NB4 (cell line): Measurements from ENCODE around the gene KCNH3.
A peak's percentile ranks its signal among the peaks of the same experiment; 100 is the strongest.
"Not testable (repeated sequence)": the region's sequence is repeated elsewhere in the genome, so short reads cannot be mapped to it uniquely, and the experiment has no call there.

Experiments
- DNase-seq: peaks from one replicate; pipeline ENCODE4 v3.0.0; 2010; ENCODE audit warnings: low read depth
- H3K4me3 ChIP-seq: one replicate; pipeline ENCODE4 v1.5.1; 2011; ENCODE audit warnings: mild to moderate bottlenecking, low read depth, low read length, moderate library complexity
- MYC ChIP-seq: IDR thresholded peaks from 2 replicates; pipeline ENCODE4 v1.6.1; 2011; ENCODE audit warnings: low read depth, low read length
- POLR2A ChIP-seq: IDR thresholded peaks from 2 replicates; pipeline ENCODE4 v1.6.1; 2011; ENCODE audit warnings: mild to moderate bottlenecking; ENCODE audit not compliant: insufficient read length; ENCODE audit errors: extremely low read depth
- TF ChIP-seq, protein P1 (sequence below): IDR thresholded peaks from one replicate; pipeline ENCODE4 v1.5.1; 2012; ENCODE audit warnings: low read depth, low read length
- TF ChIP-seq, protein P2 (sequence below): IDR thresholded peaks from 2 replicates; pipeline ENCODE4 v1.6.1; 2011; ENCODE audit warnings: low read depth, low read length

KCNH3 gene

DNA sequence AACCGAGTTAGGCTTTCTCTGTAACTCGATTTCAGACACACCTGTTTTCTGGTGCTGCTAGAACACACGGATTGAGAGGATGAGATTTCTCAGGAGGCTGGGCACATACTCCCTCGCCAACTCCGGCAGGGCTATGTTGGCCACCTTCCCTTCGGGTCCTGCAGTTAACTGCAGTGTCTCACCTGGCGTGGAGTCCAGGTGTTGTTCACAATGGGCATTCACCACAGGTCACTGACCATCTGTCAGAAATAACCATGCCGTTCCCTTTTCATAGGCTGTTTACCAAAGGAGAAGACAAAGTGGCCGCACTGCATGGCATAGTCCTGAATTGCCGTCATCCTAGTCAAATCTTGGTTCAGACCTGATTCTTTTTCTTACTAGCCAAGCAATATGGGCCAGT lies 5.5 kb upstream of the KCNH3 start:
- no peak overlapping the region for H3K4me3 ChIP-seq
- DNase-seq = no peak
- TF ChIP-seq, protein P1, sequence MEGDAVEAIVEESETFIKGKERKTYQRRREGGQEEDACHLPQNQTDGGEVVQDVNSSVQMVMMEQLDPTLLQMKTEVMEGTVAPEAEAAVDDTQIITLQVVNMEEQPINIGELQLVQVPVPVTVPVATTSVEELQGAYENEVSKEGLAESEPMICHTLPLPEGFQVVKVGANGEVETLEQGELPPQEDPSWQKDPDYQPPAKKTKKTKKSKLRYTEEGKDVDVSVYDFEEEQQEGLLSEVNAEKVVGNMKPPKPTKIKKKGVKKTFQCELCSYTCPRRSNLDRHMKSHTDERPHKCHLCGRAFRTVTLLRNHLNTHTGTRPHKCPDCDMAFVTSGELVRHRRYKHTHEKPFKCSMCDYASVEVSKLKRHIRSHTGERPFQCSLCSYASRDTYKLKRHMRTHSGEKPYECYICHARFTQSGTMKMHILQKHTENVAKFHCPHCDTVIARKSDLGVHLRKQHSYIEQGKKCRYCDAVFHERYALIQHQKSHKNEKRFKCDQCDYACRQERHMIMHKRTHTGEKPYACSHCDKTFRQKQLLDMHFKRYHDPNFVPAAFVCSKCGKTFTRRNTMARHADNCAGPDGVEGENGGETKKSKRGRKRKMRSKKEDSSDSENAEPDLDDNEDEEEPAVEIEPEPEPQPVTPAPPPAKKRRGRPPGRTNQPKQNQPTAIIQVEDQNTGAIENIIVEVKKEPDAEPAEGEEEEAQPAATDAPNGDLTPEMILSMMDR = no peak
- no peak for TF ChIP-seq MYC
- TF ChIP-seq, protein P2, sequence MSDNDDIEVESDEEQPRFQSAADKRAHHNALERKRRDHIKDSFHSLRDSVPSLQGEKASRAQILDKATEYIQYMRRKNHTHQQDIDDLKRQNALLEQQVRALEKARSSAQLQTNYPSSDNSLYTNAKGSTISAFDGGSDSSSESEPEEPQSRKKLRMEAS = no peak
- no peak for TF ChIP-seq POLR2A

DNA sequence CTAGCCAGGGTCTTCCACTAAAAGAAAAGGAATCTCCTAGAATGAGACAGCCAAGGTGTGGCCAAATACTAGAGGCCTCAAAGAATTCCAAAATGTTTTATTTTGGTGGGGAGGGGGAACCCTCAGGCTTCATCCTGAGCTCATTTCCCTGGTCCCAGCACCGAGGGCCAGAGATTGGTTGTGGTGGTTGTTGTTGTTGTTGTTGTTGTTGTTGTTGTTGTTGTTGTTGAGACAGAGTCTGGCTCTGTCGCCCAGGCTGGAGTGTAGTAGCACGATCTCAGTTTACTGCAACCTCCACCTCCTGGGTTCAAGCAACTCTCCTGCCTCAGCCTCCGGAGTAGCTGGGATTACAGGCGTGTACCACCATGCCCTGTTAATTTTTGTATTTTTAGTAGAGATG lies 4.7 kb upstream of the KCNH3 start:
- H3K4me3 ChIP-seq, DNase-seq: not testable (repeated sequence)

- H3K4me3 ChIP-seq = no peak overlapping the region
- no peak for DNase-seq
- TF ChIP-seq MYC = no peak
- TF ChIP-seq, protein P1 = no peak
- TF ChIP-seq, protein P2 = no peak
- TF ChIP-seq POLR2A = no peak
These were observed 4.0 kb upstream of the KCNH3 start for GRCh38 chr12:49534731-49535278.

DNA sequence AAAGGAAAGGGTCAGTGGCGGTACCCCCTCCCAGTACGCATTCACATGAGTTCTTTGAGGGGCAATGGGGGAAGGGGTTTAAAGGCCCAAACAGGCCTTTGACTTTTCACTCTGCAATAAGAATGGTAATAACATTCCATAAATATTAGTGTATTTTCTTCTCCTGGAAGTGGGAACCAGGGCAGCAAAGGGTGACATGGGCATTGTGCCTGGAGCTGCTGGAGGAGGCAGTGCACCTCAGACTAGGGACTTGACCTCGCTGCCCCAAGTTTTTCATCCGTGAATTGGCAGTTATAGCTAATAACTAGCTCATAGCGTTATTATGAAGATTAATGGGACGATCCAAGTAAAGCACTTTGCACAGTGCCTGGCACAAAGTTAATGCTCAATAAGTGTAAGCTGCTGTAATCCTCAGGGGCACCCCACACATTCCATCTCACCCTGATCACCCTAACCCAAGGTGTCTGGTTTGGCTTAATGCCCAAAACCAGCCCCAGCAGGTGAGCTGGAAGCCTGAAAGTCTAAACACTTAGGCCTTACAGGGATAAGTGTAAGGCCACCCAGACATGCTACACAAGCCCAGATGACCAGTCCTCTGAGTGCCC lies 2.8 kb upstream of the KCNH3 start:
- DNase-seq = no peak
- no peak overlapping the region for H3K4me3 ChIP-seq
- TF ChIP-seq, protein P1 = no peak
- TF ChIP-seq MYC (no peak), POLR2A (no peak)
- TF ChIP-seq, protein P2 = no peak

- TF ChIP-seq POLR2A = no peak
- TF ChIP-seq, protein P2 = no peak
- TF ChIP-seq MYC = no peak
- TF ChIP-seq, protein P1 = no peak
- DNase-seq = peak; percentile 25
- H3K4me3 ChIP-seq = no peak overlapping the region
These were observed 2.2 kb upstream of the KCNH3 start for GRCh38 chr12:49536526-49537071.

- no peak for DNase-seq
- TF ChIP-seq, protein P1 = no peak
- TF ChIP-seq POLR2A (no peak), MYC (no peak)
- TF ChIP-seq, protein P2 = no peak
- no peak overlapping the region for H3K4me3 ChIP-seq
These were observed 1.5 kb upstream of the KCNH3 start for GRCh38 chr12:49537231-49537751.
